GM18498 (cell line): ENCODE data around the gene CCDC127.

Source experiments
- ATAC-seq: cut with Tn5 transposase; IDR thresholded peaks from one replicate; pipeline ENCODE4 v1.9.1; 2021; ENCODE audit warnings: mild to moderate bottlenecking, moderate library complexity; ENCODE audit not compliant: unreplicated experiment

CCDC127 gene

GRCh38 chr5:160921-161802 lies 56.8 kb downstream of the CCDC127 start:
- ATAC-seq, result no peak

DNA sequence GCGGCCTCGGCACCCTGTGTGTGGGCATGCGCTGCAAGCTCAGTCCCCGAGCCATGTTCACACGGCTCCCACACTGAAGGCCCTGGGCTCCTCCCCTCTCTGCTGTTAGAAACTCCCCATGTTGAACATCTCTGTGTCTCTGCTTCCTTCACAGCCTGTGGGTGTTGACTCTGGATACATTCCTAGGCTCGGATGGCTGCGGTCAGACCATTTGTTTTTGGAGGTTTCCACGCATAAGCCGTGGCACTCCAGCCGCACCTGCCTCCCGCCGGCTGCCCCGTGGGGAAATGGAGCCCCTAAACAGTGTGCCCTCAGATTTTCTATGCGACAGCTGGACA lies 57.8 kb downstream of the CCDC127 start:
- ATAC-seq, result no peak

DNA sequence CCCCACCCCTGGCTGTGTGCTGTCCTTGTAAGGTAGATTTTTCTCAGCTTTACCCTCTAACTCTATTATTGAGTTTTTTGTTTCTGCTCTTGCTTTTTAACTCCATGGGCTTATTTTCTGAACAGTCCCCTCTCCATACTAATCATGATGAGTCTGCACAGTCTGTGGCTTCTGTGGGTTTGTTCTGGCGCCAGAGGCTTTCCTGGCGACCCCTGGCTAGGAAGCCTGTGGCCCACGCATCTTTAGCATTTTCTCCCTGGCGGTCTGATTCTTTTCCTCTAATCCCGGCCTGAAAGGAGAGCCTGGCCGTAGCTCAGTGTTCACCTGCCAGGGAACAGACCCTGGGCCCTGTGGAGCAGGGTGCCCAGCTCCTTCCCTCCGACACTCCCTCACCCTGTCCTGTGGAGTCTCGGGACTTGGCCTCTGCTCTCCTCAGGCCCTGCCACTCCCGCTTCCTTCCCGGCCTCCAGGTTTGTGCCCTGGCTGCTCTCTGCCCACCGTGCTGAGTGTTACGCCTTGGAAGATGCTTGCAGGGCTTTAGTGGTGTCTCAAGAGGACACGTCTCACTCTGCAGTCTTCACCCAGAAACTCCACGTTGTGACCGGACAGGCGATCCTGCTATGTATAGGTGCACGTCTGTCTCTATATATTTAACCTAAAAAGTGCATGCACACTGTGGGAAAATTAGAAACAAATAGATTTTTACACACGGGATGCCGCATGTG lies 58.3 kb downstream of the CCDC127 start:
- no peak for ATAC-seq

DNA sequence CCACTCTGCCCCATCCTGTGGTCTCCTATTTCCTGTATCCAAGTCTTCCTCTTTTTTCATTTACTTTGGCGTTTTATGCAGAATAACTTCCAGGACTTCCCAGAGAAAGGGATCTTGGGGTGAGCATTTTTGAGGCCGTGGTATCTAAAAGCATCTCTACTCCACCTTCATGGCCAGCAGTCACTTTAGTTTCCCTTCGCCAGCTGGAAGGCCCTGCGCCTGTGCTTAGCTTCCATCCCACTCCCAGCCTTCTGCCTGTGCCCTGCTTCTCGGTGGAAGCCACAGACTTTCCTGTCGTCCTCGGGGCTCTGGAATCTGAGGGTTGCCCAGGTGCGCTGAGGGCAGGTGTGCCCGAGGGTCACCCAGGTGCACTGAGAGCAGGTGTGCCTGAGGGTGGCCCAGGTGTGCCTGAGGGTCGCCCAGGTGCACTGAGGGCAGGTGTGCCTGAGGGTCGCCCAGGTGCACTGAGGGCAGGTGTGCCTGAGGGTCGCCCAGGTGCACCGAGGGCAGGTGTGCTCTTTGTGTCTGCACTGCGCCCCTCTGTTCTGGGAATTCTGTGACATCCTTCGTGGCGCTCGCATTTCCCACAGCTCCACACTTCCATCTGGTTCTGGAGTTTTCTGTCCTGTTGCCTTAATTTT lies 59.0 kb downstream of the CCDC127 start:
- ATAC-seq, result no peak

DNA sequence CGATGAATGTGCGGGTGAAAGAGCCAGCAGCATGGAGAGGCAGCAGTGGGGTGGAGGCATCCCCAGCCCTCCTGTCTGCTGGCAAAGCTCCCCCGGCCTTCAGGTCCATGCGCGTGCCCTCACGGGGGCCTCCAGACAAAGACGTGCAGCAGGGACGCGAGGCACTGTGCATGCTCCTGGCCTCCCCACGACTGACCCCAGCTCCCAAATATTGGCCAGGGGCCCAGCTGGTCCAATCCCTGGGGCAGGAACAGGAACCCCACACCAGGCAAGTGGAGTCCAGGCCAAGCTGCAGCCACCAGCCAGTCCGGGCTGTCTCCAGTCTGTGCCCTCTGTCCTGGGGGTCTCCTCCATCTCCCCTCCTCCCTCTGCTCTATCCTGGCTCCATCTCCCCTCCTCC lies 60.2 kb downstream of the CCDC127 start:
- ATAC-seq, result no peak

DNA sequence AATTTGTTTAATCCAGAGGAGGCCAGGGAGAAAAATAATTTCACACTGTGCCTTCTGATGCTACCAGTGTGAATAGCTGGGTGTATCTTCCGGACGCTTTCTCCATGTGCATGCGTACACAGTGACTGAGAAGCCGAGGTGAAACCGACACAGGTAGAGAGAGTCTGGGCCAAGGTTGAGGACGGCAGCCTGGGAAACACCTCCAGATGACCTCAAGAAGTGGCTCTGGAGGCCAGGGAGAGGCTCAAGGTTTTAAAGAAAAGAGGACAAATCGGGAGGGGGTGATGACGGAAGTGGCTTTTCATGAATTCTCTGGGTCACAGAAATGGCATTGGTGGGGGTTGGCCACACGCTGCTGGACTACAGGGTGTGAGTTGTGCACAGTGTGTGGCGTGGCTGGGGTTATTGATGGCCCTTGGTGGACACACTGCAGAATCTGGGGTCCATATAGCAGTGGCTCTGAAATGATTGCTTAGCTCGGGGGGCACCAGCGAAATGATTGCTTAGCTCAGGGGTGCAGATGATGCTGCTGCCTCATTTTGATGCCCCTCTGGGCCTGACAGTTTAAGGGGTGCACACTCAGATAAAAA lies 60.7 kb downstream of the CCDC127 start:
- ATAC-seq, result no peak

- ATAC-seq, result no peak
Measured at GRCh38 chr5:156411-157072, 61.4 kb downstream of the CCDC127 start.

GRCh38 chr5:155651-156410 lies 62.1 kb downstream of the CCDC127 start:
- ATAC-seq, result no peak

- no peak for ATAC-seq
Measured at GRCh38 chr5:154826-155225, 63.1 kb downstream of the CCDC127 start.

GRCh38 chr5:154236-154635 lies 63.7 kb downstream of the CCDC127 start:
- no peak for ATAC-seq

DNA sequence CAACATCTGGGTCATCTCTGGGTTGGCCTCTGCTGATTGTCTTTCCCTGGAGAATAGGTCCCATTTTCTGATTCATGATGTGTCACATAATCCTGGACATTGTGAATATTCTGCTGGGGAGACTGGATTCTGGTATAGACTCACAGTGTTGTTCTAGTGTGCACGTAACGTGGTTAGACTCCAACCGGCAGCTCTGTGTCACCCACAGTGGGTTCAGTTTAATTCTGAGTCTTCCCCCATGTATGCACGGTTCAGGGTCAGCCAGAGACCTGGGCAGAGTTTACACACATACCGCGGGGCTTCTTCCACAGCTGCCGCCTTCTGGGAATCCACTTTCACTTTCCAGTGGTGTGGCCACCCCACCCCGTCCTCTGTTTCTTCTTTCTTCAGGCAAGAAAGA lies 64.7 kb downstream of the CCDC127 start:
- no peak for ATAC-seq

- no peak for ATAC-seq
Measured at GRCh38 chr5:152077-152476, 65.9 kb downstream of the CCDC127 start.

- ATAC-seq, result no peak
Measured at GRCh38 chr5:150746-151145, 67.2 kb downstream of the CCDC127 start.

DNA sequence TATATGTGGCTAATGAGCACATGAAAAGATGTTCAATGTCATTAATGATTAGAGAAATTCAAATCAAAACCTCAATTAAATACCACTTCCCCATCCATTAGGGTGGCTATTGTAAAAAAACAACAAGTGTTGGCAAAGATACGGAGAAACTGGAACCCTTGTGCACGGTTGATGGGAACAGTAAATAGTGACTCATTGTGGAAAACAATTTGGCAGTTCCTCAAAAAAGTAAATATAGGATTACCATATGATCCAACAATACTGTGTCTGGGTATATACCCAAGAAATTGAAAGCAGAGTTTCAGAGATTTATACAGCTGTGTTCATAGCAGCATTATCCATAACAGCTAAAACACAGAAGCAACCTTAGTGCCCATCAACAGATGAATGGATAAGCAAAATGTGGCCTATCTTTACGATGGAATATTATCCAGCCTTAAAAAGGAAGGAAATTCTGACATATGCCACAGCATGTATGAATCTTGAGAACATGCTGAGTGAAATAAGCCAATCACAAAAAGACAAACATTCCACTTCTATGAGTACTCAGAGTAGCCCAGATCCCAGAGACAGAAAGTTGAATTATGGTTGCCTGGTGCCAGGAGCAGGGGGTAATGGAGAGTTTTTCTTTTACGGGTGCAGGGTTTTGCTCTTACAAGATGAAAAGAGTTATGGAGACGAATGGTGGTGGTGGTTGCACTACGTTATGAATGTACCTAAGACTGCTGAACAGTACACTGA lies 68.0 kb downstream of the CCDC127 start:
- ATAC-seq, result no peak

DNA sequence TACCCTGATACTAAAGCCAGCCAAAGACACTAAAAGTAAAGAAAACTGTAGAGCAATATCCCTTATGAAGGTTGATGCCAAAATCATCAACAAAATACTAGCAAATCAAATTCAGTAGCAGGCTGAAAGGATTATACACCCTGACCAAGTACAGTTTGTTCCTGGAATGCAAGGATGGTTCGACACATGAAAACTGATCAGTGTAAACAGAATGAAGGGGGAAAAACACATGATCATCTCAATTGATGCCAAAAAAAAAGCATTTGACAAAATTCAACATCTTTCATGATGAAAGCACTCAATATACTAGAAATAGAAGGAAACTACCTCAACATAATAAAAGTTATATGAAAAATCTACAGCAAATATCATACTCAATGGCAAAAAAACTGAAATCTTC lies 70.2 kb downstream of the CCDC127 start:
- ATAC-seq, result no peak
